NAMALWA (cell line): ENCODE measurements around the gene SH3BP4.
A peak's percentile ranks its signal among the peaks of the same experiment; 100 is the strongest.

Experiments
- DNase-seq: peaks from one replicate; pipeline ENCODE4 v3.0.0-alpha.2; 2015; ENCODE audit warnings: low spot score

The SH3BP4 gene

DNA sequence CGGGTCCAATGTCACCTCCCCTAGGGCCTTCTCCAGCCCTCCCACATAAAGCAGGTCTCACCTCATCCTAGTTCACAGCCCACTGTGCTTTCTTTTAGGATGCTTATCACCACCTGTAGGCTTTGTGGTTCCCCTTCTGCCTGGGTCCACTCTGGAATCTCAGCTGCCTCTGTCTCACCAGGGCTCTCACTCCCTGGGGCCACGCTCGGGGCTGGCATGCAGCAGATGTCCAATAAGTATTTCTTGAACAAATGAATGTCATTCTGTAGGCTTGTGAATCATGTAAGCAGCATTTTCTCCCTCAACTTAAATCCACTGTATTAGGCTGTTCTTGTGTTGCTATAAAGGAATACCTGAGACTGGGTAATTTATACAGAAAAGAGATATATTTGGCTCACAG lies 4.3 kb upstream of the SH3BP4 start:
- no peak for DNase-seq

DNA sequence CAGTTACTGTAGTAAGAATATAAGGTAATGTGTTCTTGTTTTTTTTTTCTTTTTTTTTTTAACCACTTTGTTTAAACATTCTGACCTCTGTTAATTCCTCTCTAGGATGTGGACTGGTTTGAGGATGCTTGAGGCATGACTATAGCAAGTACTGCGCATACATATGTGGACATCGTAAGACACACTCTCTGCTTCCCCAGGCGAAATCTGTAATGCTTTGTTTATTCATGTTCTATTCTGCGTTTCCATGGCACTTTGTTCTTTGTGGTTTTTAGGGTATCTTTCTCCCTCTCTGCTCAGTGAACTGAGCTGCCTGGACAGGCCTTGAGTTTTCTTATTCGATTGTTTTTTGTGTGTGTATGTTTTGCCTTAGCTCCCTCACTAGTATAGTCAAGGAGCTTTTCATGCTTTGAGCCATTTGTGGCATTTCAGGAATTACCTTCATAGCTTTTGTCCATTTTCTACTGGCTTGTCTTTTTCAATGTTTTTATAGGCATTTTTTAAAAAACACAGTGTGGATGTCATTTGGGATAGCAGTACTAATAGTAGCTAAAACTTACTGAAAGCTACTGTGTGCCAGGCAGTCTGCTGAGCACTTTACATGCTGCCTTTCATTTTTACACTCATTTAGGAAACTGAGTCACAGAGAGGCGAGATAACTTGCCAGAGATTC lies 1.9 kb upstream of the SH3BP4 start:
- peak; percentile 1 for DNase-seq

GRCh38 chr2:234950435-234950729 lies 1.4 kb upstream of the SH3BP4 start:
- no peak for DNase-seq

DNA sequence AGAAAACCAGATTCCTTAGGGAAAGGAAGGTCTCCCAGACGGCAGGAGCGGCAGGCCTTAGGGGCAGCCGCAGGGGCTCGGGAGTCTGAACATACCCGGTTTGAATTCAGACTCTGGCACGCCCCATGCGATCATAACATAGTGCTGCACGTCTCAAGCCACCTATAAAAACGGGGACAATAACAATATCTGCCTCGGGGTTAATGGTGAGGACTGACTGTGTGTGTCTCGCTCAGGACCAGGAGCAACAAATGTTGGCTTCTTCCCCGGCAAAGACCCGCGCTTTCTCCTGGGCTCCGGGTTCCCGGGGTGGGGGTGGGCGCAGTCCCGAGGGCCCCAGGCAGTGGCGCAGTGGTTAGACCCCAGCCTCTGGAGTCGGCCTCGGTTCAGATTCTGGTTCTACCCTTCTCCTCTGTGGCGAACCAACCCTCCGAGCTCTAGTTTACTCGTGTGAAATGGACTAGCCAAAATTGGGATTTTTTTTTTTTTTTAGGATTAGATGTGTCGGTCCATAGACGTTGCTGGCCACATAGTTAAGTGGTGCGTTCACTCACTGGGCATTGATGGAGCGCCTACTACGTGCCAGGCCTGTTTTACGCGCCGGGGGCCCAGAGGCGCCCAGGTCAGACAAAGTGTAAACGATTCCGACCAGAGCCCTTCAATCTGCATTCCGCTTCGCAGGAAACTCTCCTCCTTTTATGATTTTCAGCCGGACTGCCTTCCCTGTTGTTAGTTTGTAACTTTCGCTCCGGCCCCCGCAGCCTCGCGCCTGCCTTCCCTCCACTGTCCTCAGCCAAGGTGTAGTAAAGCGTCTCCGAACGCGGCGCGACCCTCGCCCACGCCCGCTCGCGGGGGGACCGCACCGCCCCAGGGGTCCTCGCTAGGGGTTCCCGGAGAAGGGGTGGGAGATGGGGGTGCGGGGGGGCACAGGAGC lies 820 bp upstream of the SH3BP4 start:
- DNase-seq, result no peak

DNA sequence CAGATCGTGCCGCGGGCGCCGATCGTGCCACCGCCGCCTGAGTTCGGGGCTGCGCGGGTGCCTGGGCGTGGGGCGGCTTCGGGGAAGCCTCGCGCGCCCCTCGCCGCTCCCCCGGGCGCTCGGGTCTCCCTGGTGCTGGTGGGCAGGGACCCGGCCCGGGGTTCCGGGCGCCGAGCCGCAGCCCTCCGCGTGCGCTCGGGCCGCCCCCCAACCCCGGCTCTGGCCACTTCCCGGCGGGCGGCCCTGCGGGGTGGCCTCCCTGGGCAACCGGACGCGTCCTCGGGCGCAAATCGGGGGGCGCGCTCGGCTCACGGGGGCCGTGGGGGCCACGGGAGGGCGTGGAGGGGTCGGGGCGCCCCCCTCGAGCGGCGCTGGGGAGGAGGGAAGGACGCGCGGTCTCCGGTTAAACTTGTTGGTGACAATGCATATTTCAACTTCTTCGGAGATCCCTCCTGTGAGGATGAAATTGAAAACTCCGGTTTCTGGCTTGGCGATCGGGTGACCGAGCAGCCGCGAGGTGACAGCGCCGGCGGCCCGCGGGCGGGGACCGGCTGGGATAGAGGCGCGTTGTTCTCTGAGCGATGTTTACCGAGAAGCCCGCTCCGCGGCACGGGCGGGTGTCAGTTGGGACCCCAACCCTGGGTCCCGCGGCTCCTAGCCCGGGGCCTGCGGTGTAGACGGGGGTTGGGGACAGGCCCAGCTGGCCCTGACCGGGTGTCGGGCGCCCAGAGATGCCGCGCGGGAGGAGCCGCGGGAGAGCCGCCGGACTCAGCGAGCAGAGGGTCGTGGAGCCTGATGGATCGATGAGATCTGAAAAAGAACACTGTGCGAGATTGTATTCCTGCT lies 676 bp downstream of the SH3BP4 start:
- no peak for DNase-seq

DNA sequence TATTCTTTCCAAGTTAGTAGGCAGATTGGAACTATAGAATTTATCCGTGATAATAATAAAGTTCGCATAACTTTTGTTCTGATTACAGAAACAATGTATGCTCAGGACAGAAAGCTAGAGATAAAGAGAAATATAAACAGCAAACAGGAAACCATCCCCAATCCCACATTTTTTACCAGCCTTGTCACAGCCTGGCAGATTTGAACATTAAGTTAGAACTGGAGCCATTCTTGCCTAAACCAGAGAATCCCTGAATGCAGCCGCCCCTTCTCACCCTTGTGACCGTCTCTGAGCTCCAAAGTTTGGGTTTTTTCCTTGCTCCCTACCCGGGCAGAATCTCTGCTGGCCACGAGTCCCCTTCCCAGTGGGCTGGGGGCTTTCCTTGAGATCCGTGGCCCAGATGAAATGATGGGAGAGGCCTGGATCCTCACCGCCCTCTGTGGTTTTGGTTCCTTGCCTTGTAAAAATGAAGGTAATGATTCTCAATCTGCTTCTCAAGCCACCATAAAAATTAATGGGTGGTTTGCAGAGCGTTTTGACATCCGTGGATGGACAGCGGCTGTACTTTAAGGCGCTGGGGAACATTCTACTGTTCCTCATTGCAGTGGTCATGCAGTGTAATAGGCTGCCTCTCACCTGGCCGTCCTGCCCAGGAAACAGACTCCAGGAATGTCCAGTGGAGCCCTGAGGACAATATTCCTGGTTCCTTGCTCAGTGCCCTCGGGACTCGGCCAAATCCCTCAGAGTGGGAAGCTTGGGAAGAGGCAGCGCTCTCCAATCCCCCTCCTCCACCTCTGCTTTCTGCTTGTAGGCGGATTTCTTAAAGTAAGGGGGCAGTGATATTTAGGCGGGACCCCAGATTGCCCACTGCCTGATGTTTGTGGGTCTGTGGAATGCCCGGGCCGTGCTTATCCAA lies 1.6 kb downstream of the SH3BP4 start:
- no peak for DNase-seq

- DNase-seq, result no peak
These were observed 2.8 kb downstream of the SH3BP4 start for GRCh38 chr2:234954551-234954992.

DNA sequence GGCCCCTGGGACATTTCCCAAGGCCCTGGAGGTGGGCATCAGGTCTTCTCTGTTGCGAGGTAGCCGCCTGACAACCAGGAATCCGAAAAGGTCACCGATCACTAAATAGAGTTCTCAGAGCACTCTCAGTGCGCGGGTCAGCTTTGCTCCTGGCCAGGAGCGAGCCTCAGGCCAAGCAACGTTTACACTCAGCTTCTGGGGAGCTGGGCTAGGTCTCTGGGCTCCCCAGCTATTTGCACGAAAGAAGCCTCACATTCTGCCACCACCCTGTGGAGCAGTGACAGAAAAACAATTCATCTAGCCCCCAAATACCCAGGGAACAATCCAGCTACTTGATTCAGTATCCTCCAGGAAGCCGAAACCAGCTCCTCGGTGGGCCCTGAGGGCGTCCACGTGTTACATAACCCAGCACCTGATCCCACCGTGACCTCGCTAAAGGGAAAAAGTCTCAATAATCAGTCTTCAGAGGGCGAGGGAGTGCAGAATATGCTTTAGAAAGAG lies 3.3 kb downstream of the SH3BP4 start:
- no peak for DNase-seq

- no peak for DNase-seq
These were observed 4.2 kb downstream of the SH3BP4 start for GRCh38 chr2:234955971-234956509.

DNA sequence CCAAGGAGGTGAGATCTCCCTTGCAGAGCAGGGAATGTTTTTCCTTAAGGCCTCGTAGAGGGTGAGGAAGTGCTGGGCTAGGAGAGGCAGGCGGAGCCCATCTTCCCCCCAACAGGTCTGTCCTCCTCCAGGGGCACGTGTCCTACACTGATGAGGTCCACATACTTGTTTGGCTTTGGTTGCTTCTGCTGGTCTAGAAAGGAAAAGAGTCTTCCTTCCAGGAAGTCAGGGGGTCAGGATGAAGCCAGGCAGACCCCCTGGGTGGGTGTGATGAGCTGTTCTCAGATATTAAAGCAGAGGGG lies 6.0 kb downstream of the SH3BP4 start:
- no peak for DNase-seq

- DNase-seq, result no peak
These were observed 6.5 kb downstream of the SH3BP4 start for GRCh38 chr2:234958311-234958710.

- DNase-seq, result no peak
These were observed 7.1 kb downstream of the SH3BP4 start for GRCh38 chr2:234958746-234959395.

DNA sequence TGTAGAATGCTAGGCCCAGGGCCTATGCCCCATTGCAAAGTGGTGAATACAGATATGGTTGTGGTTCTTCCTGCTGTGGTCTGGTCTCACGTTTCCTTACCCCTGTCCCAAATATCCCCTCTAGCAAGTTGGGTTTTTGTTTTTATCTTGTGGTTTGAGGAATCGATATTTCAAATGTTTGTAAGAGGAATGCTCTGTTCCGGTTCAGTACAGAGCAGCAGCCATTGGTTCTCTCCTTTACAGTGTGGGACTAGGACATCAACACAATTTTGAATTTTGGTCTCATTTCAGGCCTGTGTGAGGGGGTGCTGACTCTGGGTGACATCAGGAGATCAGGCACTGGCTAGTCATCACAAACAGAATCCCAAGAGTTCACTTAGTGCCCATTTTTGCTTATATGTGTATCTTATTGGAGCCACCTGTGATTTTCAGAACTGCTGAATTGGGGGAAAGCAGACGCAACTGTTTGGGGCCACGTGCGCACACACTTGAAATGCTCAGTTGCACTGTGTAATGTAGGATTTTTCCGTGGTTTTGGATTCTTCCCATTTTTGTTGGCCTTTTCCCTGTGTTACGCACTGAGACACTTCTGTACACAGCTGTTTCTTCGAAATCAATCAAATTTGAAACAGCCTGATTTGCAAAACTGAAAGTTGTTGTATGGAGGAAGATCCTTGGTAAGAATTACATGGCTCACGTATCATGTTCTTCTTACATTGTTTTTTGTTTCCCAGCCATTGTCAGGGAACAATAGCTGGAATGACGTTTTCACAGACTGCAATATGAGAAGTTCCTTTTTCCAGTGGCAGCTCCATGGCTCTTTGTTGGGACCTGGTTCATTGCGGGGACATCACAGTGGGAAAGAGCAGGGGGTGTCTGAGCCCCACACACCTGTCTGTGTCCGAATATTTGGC lies 8.6 kb downstream of the SH3BP4 start:
- no peak for DNase-seq

- DNase-seq, result no peak
These were observed 10.0 kb downstream of the SH3BP4 start for GRCh38 chr2:234961784-234962183.

DNA sequence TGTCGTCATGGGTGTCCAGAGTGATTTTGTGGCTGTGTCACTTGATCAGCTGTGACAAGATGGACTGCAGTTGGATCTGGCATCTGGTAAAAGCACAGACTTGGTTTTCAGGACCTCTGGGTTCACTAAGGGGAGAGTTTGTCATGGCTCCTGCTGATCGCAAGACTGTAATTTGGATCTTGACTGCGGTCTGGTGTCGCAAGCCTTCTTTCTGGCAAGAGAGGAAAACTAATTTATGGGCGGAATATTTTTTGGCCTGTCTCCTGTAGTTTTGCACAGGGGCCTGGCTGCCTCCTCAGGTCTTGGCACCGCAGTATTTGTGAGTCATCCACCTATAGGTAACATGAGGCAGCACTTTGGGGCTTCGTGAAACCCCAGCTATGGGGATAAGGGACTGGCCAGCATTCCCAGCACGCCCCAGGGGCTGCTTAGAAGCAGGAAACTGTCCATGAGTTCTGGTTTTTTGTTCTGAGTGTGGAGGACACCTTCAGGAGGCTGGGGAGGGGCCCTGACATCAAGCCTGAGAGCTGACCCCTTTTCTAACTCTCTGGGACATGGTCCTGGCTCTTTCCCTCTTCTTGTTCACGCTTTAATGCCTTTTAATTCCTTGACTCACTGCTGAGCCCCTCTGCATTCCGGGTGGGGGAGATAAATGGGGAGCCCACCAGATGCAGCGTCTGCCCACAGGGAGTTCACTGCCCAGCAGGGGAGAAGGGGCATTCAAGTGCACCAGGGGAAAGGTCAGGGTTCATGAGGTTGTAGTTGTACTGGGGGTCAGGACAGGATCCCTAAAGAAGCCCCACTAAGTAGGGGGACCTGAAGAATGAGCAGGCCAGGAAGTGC lies 12.2 kb downstream of the SH3BP4 start:
- no peak for DNase-seq

DNA sequence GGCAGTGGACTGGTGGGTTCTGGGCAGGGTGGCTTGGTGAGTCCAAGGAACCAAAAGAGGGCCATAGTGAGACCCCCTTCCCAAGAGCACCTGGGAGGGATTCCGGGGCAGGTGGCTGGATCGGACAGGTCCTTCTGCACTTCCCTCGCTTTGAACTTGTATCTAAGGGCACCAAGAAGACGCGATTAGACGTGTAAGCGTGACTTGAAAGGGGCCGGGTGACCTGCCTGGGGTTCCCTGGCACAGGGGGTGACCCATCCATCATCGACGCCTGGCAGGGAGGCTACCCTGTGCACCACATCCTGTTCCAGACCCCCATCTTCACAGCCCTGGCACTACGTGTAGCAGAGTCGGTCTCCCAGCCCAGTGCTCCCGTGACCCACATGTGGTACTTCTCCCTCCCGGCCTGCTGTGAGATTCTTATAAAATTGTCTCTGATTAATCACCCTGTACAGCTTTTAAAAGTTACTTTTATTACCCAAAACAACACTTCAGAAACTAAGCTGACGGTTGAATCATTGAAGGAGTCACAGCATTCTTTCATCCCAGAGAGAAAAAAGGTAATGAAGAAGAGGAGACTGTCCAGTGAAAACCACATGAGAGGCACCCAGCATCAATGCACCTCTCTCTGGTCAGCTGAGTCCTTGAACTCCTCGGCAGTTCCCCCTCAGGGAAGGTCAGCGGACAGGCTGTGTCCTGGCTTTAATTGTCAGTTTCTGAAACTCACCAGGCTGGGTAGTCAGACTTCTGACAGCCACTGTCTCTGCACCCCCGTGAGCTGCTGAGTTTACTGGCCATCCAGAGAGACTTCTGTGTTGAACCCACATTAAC lies 13.0 kb downstream of the SH3BP4 start:
- no peak for DNase-seq

GRCh38 chr2:234966340-234966739 lies 14.5 kb downstream of the SH3BP4 start:
- DNase-seq, result no peak
